Measurements from ENCODE around the gene LAMA2. TPM values are rescaled to one million over a fixed set of nuclear protein-coding genes. Genes with fewer than 3 reads are reported as not detected.

The LAMA2 gene
- total and polyA plus RNA-seq, 2 experiments from 2014 or later: 0.91 to 6.4 TPM

GRCh38 chr6:129096651-129097290 is 213.8 kb downstream of the LAMA2 start:
- Histone ChIP-seq H3K4me3 (no peak overlapping the region), H3K9me2 (ENCODE audit: insufficient read depth) (no peaks in the 10 kb centered on the region), H3K36me3 (ENCODE audit: insufficient read depth) (no peaks in the 10 kb centered on the region), H4K20me1 (replicated peaks; ENCODE audit: insufficient read depth) (no peaks in the 10 kb centered on the region), H3F3A (replicated peaks; ENCODE audit: low read depth) (no peaks in the 10 kb centered on the region), H3K79me2 (replicated peaks; ENCODE audit: insufficient read depth) (no peaks in the 10 kb centered on the region), H3K27ac (ENCODE audit: low read depth) (no peak overlapping the region), H2AFZ (no peak overlapping the region), H3K4me2 (no peak overlapping the region), H3K27me3 (ENCODE audit: insufficient read depth) (no peaks in the 10 kb centered on the region), H3K4me1 (ENCODE audit: insufficient read depth) (no peaks in the 10 kb centered on the region)
- DNase-seq (ENCODE audit: low spot score) (no peak), ATAC-seq (no peak)
- Mint-ChIP-seq H3K4me3 (no peak overlapping the region), H3K27ac (no peak overlapping the region), H3K27me3 (ENCODE audit: insufficient read depth, low read depth, poor library complexity) (no peaks in the 10 kb centered on the region), H3K4me1 (peaks cover 9% of the 10 kb centered on the region; the same call in 2 of the 3 replicates), H3K36me3 (ENCODE audit: low read depth) (no peaks in the 10 kb centered on the region), H3K9me3 (no peaks in the 10 kb centered on the region)
- no peak for TF ChIP-seq EZH2phosphoT487 (IDR thresholded peaks at IDR 0.05; ENCODE audit: unreplicated experiment)
- TF ChIP-seq STAT1 (IDR thresholded peaks at IDR 0.05; ENCODE audit: unreplicated experiment): no peak
- TF ChIP-seq, protein P1, sequence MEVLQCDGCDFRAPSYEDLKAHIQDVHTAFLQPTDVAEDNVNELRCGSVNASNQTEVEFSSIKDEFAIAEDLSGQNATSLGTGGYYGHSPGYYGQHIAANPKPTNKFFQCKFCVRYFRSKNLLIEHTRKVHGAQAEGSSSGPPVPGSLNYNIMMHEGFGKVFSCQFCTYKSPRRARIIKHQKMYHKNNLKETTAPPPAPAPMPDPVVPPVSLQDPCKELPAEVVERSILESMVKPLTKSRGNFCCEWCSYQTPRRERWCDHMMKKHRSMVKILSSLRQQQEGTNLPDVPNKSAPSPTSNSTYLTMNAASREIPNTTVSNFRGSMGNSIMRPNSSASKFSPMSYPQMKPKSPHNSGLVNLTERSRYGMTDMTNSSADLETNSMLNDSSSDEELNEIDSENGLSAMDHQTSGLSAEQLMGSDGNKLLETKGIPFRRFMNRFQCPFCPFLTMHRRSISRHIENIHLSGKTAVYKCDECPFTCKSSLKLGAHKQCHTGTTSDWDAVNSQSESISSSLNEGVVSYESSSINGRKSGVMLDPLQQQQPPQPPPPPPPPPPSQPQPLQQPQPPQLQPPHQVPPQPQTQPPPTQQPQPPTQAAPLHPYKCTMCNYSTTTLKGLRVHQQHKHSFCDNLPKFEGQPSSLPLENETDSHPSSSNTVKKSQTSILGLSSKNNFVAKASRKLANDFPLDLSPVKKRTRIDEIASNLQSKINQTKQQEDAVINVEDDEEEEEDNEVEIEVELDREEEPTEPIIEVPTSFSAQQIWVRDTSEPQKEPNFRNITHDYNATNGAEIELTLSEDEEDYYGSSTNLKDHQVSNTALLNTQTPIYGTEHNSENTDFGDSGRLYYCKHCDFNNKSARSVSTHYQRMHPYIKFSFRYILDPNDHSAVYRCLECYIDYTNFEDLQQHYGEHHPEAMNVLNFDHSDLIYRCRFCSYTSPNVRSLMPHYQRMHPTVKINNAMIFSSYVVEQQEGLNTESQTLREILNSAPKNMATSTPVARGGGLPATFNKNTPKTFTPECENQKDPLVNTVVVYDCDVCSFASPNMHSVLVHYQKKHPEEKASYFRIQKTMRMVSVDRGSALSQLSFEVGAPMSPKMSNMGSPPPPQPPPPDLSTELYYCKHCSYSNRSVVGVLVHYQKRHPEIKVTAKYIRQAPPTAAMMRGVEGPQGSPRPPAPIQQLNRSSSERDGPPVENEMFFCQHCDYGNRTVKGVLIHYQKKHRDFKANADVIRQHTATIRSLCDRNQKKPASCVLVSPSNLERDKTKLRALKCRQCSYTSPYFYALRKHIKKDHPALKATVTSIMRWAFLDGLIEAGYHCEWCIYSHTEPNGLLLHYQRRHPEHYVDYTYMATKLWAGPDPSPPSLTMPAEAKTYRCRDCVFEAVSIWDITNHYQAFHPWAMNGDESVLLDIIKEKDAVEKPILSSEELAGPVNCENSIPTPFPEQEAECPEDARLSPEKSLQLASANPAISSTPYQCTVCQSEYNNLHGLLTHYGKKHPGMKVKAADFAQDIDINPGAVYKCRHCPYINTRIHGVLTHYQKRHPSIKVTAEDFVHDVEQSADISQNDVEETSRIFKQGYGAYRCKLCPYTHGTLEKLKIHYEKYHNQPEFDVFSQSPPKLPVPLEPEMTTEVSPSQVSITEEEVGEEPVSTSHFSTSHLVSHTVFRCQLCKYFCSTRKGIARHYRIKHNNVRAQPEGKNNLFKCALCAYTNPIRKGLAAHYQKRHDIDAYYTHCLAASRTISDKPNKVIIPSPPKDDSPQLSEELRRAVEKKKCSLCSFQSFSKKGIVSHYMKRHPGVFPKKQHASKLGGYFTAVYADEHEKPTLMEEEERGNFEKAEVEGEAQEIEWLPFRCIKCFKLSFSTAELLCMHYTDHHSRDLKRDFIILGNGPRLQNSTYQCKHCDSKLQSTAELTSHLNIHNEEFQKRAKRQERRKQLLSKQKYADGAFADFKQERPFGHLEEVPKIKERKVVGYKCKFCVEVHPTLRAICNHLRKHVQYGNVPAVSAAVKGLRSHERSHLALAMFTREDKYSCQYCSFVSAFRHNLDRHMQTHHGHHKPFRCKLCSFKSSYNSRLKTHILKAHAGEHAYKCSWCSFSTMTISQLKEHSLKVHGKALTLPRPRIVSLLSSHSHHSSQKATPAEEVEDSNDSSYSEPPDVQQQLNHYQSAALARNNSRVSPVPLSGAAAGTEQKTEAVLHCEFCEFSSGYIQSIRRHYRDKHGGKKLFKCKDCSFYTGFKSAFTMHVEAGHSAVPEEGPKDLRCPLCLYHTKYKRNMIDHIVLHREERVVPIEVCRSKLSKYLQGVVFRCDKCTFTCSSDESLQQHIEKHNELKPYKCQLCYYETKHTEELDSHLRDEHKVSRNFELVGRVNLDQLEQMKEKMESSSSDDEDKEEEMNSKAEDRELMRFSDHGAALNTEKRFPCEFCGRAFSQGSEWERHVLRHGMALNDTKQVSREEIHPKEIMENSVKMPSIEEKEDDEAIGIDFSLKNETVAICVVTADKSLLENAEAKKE (CRISPR knock-in tag; IDR thresholded peaks at IDR 0.05): no peak
- TF ChIP-seq ZNF114 (CRISPR knock-in tag; IDR thresholded peaks at IDR 0.05): no peak
- TF ChIP-seq EZH2 (IDR thresholded peaks at IDR 0.05; ENCODE audit: low read depth, unreplicated experiment): no peak
- TF ChIP-seq NANOG (IDR thresholded peaks at IDR 0.05; ENCODE audit: borderline replicate concordance): no peak
- no peak for TF ChIP-seq CREB1 (CRISPR knock-in tag; IDR thresholded peaks at IDR 0.05; ENCODE audit: low read depth)
- no peak for TF ChIP-seq JUNB (IDR thresholded peaks at IDR 0.05; ENCODE audit: unreplicated experiment)
- TF ChIP-seq POLR2AphosphoS5 (IDR thresholded peaks at IDR 0.05; ENCODE audit: low read depth): no peak
- TF ChIP-seq, protein P2, sequence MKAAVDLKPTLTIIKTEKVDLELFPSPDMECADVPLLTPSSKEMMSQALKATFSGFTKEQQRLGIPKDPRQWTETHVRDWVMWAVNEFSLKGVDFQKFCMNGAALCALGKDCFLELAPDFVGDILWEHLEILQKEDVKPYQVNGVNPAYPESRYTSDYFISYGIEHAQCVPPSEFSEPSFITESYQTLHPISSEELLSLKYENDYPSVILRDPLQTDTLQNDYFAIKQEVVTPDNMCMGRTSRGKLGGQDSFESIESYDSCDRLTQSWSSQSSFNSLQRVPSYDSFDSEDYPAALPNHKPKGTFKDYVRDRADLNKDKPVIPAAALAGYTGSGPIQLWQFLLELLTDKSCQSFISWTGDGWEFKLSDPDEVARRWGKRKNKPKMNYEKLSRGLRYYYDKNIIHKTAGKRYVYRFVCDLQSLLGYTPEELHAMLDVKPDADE (IDR thresholded peaks at IDR 0.05): no peak
- TF ChIP-seq, protein P3, sequence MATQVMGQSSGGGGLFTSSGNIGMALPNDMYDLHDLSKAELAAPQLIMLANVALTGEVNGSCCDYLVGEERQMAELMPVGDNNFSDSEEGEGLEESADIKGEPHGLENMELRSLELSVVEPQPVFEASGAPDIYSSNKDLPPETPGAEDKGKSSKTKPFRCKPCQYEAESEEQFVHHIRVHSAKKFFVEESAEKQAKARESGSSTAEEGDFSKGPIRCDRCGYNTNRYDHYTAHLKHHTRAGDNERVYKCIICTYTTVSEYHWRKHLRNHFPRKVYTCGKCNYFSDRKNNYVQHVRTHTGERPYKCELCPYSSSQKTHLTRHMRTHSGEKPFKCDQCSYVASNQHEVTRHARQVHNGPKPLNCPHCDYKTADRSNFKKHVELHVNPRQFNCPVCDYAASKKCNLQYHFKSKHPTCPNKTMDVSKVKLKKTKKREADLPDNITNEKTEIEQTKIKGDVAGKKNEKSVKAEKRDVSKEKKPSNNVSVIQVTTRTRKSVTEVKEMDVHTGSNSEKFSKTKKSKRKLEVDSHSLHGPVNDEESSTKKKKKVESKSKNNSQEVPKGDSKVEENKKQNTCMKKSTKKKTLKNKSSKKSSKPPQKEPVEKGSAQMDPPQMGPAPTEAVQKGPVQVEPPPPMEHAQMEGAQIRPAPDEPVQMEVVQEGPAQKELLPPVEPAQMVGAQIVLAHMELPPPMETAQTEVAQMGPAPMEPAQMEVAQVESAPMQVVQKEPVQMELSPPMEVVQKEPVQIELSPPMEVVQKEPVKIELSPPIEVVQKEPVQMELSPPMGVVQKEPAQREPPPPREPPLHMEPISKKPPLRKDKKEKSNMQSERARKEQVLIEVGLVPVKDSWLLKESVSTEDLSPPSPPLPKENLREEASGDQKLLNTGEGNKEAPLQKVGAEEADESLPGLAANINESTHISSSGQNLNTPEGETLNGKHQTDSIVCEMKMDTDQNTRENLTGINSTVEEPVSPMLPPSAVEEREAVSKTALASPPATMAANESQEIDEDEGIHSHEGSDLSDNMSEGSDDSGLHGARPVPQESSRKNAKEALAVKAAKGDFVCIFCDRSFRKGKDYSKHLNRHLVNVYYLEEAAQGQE (IDR thresholded peaks at IDR 0.05; ENCODE audit: unreplicated experiment): no peak
- no peak for TF ChIP-seq ZNF331 (CRISPR knock-in tag; IDR thresholded peaks at IDR 0.05; ENCODE audit: low read depth)
- TF ChIP-seq, protein P4, sequence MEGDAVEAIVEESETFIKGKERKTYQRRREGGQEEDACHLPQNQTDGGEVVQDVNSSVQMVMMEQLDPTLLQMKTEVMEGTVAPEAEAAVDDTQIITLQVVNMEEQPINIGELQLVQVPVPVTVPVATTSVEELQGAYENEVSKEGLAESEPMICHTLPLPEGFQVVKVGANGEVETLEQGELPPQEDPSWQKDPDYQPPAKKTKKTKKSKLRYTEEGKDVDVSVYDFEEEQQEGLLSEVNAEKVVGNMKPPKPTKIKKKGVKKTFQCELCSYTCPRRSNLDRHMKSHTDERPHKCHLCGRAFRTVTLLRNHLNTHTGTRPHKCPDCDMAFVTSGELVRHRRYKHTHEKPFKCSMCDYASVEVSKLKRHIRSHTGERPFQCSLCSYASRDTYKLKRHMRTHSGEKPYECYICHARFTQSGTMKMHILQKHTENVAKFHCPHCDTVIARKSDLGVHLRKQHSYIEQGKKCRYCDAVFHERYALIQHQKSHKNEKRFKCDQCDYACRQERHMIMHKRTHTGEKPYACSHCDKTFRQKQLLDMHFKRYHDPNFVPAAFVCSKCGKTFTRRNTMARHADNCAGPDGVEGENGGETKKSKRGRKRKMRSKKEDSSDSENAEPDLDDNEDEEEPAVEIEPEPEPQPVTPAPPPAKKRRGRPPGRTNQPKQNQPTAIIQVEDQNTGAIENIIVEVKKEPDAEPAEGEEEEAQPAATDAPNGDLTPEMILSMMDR (conservative IDR thresholded peaks at IDR 0.05; ENCODE audit: low read depth in 2 of 2): no peak
